Panc1 (cell line): ENCODE measurements around the gene CAPZA2. TPM values are rescaled to one million over a fixed set of nuclear protein-coding genes. Genes with fewer than 3 reads are reported as not detected.
"Not testable (repeated sequence)": the region's sequence is repeated elsewhere in the genome, so short reads cannot be mapped to it uniquely, and the experiment has no call there.

Experiments
- ATAC-seq: fragments of 200-7000 bp; cut with Tn5 transposase; 2 replicates; pipeline ENCODE4 v1.9.1; 2020; ENCODE audit warnings: mild to moderate bottlenecking, moderate library complexity
- BruUV-seq: library from RNA; stranded (reverse); fragments of 400-500 nt; replicated peaks from 2 replicates; lab custom pipeline; 2021; lab: Mats Ljungman, UMichigan
- CTCF ChIA-PET: fragments of 300-600 bp; sonication (Branson Sonifier 250); formaldehyde crosslinking; loops from one replicate; lab custom pipeline; 2022; ENCODE audit warnings: antibody characterized with exemption; lab: Charles Lee
- POLR2A ChIA-PET: fragments of 300-600 bp; sonication (Branson Sonifier 250); formaldehyde crosslinking; loops from one replicate; lab custom pipeline; 2022; ENCODE audit warnings: antibody characterized with exemption; lab: Charles Lee
- DNase-seq: peaks from one replicate; pipeline ENCODE4 v3.0.0-alpha.2; 2010; ENCODE audit warnings: low read depth, low spot score
- H3K27ac ChIP-seq: 2 replicates; pipeline ENCODE4 v1.5.1; 2011; ENCODE audit warnings: mild to moderate bottlenecking, low read length, inconsistent platforms
- H3K27me3 ChIP-seq: fragments of 200-500 bp; sonication (Bioruptor generic); 2 replicates; pipeline ENCODE4 v1.6.0; 2014; ENCODE audit warnings: low read length, inconsistent platforms; ENCODE audit not compliant: control insufficient read depth, insufficient read depth
- H3K36me3 ChIP-seq: fragments of 200-500 bp; sonication (Bioruptor generic); 2 replicates; pipeline ENCODE4 v1.5.1; 2014; ENCODE audit warnings: inconsistent platforms, mild to moderate bottlenecking, low read length, moderate library complexity; ENCODE audit not compliant: control insufficient read depth, insufficient read depth
- H3K4me1 ChIP-seq: 2 replicates; pipeline ENCODE4 v1.5.1; 2011; ENCODE audit warnings: inconsistent platforms, mild to moderate bottlenecking, low read length, moderate library complexity; ENCODE audit not compliant: control insufficient read depth, insufficient read depth
- H3K4me3 ChIP-seq, 2 experiments: 2 replicates each; pipeline ENCODE4 v1.5.1; 2011 to 2012; ENCODE audit warnings: low read depth in 2 of 2, low read length in 2 of 2, mild to moderate bottlenecking in 2 of 2, inconsistent platforms in 1 of 2, moderate library complexity in 1 of 2
- H3K9me3 ChIP-seq: fragments of 200-500 bp; sonication (Bioruptor generic); 2 replicates; pipeline ENCODE4 v1.5.1; 2014; ENCODE audit warnings: low read depth, mild to moderate bottlenecking, inconsistent platforms, low read length, moderate library complexity; ENCODE audit not compliant: control insufficient read depth, insufficient read depth
- CTCF ChIP-seq: fragments of 450-650 bp; IDR thresholded peaks from 2 replicates; pipeline ENCODE4 v1.5.1; 2017; ENCODE audit warnings: mild to moderate bottlenecking
- POLR2AphosphoS5 ChIP-seq: IDR thresholded peaks from 2 replicates; pipeline ENCODE4 v1.6.1; 2012; ENCODE audit warnings: mild to moderate bottlenecking, low read depth, low read length, moderate library complexity
- SIN3A ChIP-seq: IDR thresholded peaks from 2 replicates; pipeline ENCODE4 v1.6.1; 2012; ENCODE audit warnings: low read depth, mild to moderate bottlenecking, low read length, moderate library complexity, borderline replicate concordance; ENCODE audit not compliant: insufficient read depth
- TCF7L2 ChIP-seq: IDR thresholded peaks from 2 replicates; pipeline ENCODE4 v1.6.1; 2011; ENCODE audit warnings: mild to moderate bottlenecking, low read depth, low read length, inconsistent platforms
- in situ Hi-C: cut with HindIII; loops from 2 replicates; pipeline ENCODE4 v1.10.0; 2016; ENCODE audit warnings: low sequenced_read_pairs, low pct_unique_long_range_greater_than_20kb
- intact Hi-C: fragments of 100-400 bp; cut with micrococcal nuclease; formaldehyde crosslinking; loops from one replicate; pipeline ENCODE4 v1.10.0; 2022; ENCODE audit not compliant: unreplicated experiment
- total RNA-seq: library from RNA; stranded (reverse); gene quantifications from one replicate; pipeline ENCODE4 v1.2.1, GENCODE V29; 2021; ENCODE audit not compliant: unreplicated experiment
- TF ChIP-seq, protein P1 (sequence below), 2 experiments: IDR thresholded peaks; 2 replicates each; pipeline ENCODE4 v1.6.1; 2011 to 2012; ENCODE audit warnings: low read depth in 2 of 2, control low read depth in 1 of 2, low read length in 1 of 2, mild to moderate bottlenecking in 1 of 2, moderate library complexity in 1 of 2; ENCODE audit not compliant: insufficient read depth in 1 of 2

CAPZA2 gene
- total RNA-seq, 1 experiment from 2014 or later, result 195 TPM

- Histone ChIP-seq H3K36me3 (no peaks in the 10 kb centered on the region; the same call in 1 of the 2 replicates), H3K9me3 (no peaks in the 10 kb centered on the region), H3K4me3 (no peak overlapping the region), H3K4me1 (peaks cover 20% of the 10 kb centered on the region), H3K27me3 (no peaks in the 10 kb centered on the region), H3K27ac (no peak overlapping the region)
- ChIA-PET CTCF (interaction anchor here (0.6 kb wide), 1 partner anchor 1744 kb away, joined by 5 read pairs; no protein-coding TSS in a partner anchor), POLR2A (no interaction called here)
- no TSS peak for BruUV-seq
- no peak for DNase-seq
- ATAC-seq, result no peak
- in situ Hi-C loops, result no loop called here
- intact Hi-C loops, result no loop called here
- TF ChIP-seq SIN3A (no peak), CTCF (no peak), TCF7L2 (no peak), POLR2AphosphoS5 (no peak)
- TF ChIP-seq, protein P1, sequence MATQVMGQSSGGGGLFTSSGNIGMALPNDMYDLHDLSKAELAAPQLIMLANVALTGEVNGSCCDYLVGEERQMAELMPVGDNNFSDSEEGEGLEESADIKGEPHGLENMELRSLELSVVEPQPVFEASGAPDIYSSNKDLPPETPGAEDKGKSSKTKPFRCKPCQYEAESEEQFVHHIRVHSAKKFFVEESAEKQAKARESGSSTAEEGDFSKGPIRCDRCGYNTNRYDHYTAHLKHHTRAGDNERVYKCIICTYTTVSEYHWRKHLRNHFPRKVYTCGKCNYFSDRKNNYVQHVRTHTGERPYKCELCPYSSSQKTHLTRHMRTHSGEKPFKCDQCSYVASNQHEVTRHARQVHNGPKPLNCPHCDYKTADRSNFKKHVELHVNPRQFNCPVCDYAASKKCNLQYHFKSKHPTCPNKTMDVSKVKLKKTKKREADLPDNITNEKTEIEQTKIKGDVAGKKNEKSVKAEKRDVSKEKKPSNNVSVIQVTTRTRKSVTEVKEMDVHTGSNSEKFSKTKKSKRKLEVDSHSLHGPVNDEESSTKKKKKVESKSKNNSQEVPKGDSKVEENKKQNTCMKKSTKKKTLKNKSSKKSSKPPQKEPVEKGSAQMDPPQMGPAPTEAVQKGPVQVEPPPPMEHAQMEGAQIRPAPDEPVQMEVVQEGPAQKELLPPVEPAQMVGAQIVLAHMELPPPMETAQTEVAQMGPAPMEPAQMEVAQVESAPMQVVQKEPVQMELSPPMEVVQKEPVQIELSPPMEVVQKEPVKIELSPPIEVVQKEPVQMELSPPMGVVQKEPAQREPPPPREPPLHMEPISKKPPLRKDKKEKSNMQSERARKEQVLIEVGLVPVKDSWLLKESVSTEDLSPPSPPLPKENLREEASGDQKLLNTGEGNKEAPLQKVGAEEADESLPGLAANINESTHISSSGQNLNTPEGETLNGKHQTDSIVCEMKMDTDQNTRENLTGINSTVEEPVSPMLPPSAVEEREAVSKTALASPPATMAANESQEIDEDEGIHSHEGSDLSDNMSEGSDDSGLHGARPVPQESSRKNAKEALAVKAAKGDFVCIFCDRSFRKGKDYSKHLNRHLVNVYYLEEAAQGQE (IDR thresholded peaks at IDR 0.05; ENCODE audit: insufficient read depth in 1 of 2, low read depth in 2 of 2, low read length in 1 of 2), result no peak
These were observed 95.5 kb downstream of the CAPZA2 start for GRCh38 chr7:116957874-116958273.

- DNase-seq, intact Hi-C loops, POLR2A ChIA-PET, H3K4me3 ChIP-seq, H3K27ac ChIP-seq, H3K4me1 ChIP-seq, H3K36me3 ChIP-seq, ATAC-seq, H3K9me3 ChIP-seq, CTCF ChIA-PET, H3K27me3 ChIP-seq, in situ Hi-C loops, BruUV-seq: not testable (repeated sequence)
These were observed 99.7 kb downstream of the CAPZA2 start for GRCh38 chr7:116961966-116962673.

- no peaks in the 10 kb centered on the region for H3K4me1 ChIP-seq
- no peak overlapping the region for H3K4me3 ChIP-seq
- H3K27me3 ChIP-seq, result no peaks in the 10 kb centered on the region
- DNase-seq (no peak), ATAC-seq (no peak)
- no peak overlapping the region for H3K27ac ChIP-seq
- BruUV-seq, result no TSS peak
- intact Hi-C loops, result no loop called here
- POLR2A ChIA-PET, result no interaction called here
- H3K36me3 ChIP-seq, result no peaks in the 10 kb centered on the region
- no peak for TF ChIP-seq TCF7L2
- H3K9me3 ChIP-seq, result no peaks in the 10 kb centered on the region
- in situ Hi-C loops, result no loop called here
- CTCF ChIA-PET, result no interaction called here
These were observed 100.8 kb downstream of the CAPZA2 start for GRCh38 chr7:116963234-116963633.
